Karpas-422 (cell line): Measurements from ENCODE around the gene USF2. TPM values are rescaled to one million over a fixed set of nuclear protein-coding genes. Genes with fewer than 3 reads are reported as not detected.

Experiments used
- DNase-seq: peaks from one replicate; pipeline ENCODE4 v3.0.0-alpha.2; 2015
- H2AFZ ChIP-seq: fragments of 200-600 bp; sonication (generic); 2 replicates; pipeline ENCODE4 v1.6.1; 2014; ENCODE audit warnings: antibody characterized with exemption, low read length, mixed read lengths
- H3K27ac ChIP-seq: fragments of 200-600 bp; sonication (generic); 2 replicates; pipeline ENCODE4 v1.5.1; 2014; ENCODE audit warnings: mild to moderate bottlenecking, low read length, moderate library complexity
- H3K27me3 ChIP-seq: fragments of 200-600 bp; sonication (generic); 2 replicates; pipeline ENCODE4 v1.6.1; 2014; ENCODE audit warnings: low read length, mixed read lengths
- H3K36me3 ChIP-seq: fragments of 200-600 bp; sonication (generic); 2 replicates; pipeline ENCODE4 v1.6.1; 2014; ENCODE audit warnings: low read length, mixed read lengths; ENCODE audit not compliant: insufficient read depth
- H3K4me1 ChIP-seq: fragments of 200-600 bp; sonication (generic); 2 replicates; pipeline ENCODE4 v1.6.1; 2014; ENCODE audit warnings: mild to moderate bottlenecking, low read length, mixed read lengths
- H3K4me2 ChIP-seq: fragments of 200-600 bp; sonication (generic); 2 replicates; pipeline ENCODE4 v1.6.1; 2014; ENCODE audit warnings: low read length, low read depth, mild to moderate bottlenecking; ENCODE audit not compliant: poor library complexity, severe bottlenecking
- H3K4me3 ChIP-seq: fragments of 200-600 bp; sonication (generic); 2 replicates; pipeline ENCODE4 v1.5.1; 2014; ENCODE audit warnings: mild to moderate bottlenecking, antibody characterized with exemption, low read length, mixed read lengths
- H3K79me2 ChIP-seq: fragments of 200-600 bp; sonication (generic); 2 replicates; pipeline ENCODE4 v1.6.1; 2014; ENCODE audit warnings: mild to moderate bottlenecking, low read length, mixed read lengths
- H3K9ac ChIP-seq: fragments of 200-600 bp; sonication (generic); 2 replicates; pipeline ENCODE4 v1.6.0; 2014; ENCODE audit warnings: low read length
- H3K9me2 ChIP-seq: fragments of 200-600 bp; sonication (generic), shearing (Covaris generic); replicated peaks from 2 replicates; pipeline ENCODE4 v1.6.0; 2014; ENCODE audit warnings: mild to moderate bottlenecking, low read length, moderate library complexity; ENCODE audit not compliant: insufficient read depth
- H3K9me3 ChIP-seq: fragments of 300-700, 200-600 bp; sonication (generic); 2 replicates; pipeline ENCODE4 v1.6.1; 2014; ENCODE audit warnings: low read length, mixed read lengths
- H4K20me1 ChIP-seq: fragments of 200-600 bp; sonication (generic); 2 replicates; pipeline ENCODE4 v1.6.1; 2014; ENCODE audit warnings: mild to moderate bottlenecking, antibody characterized with exemption, low read length, low read depth; ENCODE audit not compliant: insufficient read depth
- total RNA-seq: library from RNA; depleted of rRNA; stranded (reverse); fragments of >200 nt; shearing (Covaris generic); gene quantifications from 2 replicates; pipeline ENCODE4 v1.2.3, GENCODE V29; 2014; ENCODE audit warnings: low replicate concordance

USF2 gene
- total RNA-seq, 1 experiment from 2014 or later: 97.9 TPM

- Histone ChIP-seq H3K4me3 (no peak overlapping the region), H3K27ac (no peak overlapping the region), H3K79me2 (no peaks in the 10 kb centered on the region), H3K4me1 (no peaks in the 10 kb centered on the region; the same call in 1 of the 2 replicates), H3K4me2 (no peak overlapping the region), H3K27me3 (no peaks in the 10 kb centered on the region), H3K36me3 (no peaks in the 10 kb centered on the region), H2AFZ (no peak overlapping the region), H4K20me1 (no peaks in the 10 kb centered on the region), H3K9me3 (no peaks in the 10 kb centered on the region), H3K9ac (no peak overlapping the region), H3K9me2 (no peaks in the 10 kb centered on the region)
- no peak for DNase-seq
These were observed 19.5 kb upstream of the USF2 start for GRCh38 chr19:35249146-35249847.

GRCh38 chr19:35249848-35250711 lies 18.7 kb upstream of the USF2 start:
- Histone ChIP-seq H3K4me1 (no peaks in the 10 kb centered on the region; the same call in 1 of the 2 replicates), H2AFZ (no peak overlapping the region), H3K36me3 (no peaks in the 10 kb centered on the region), H3K9me2 (no peaks in the 10 kb centered on the region), H3K9me3 (no peaks in the 10 kb centered on the region), H3K79me2 (no peaks in the 10 kb centered on the region), H4K20me1 (no peaks in the 10 kb centered on the region), H3K4me2 (no peak overlapping the region), H3K9ac (no peak overlapping the region), H3K27ac (no peak overlapping the region), H3K27me3 (no peaks in the 10 kb centered on the region), H3K4me3 (no peak overlapping the region)
- no peak for DNase-seq

DNA sequence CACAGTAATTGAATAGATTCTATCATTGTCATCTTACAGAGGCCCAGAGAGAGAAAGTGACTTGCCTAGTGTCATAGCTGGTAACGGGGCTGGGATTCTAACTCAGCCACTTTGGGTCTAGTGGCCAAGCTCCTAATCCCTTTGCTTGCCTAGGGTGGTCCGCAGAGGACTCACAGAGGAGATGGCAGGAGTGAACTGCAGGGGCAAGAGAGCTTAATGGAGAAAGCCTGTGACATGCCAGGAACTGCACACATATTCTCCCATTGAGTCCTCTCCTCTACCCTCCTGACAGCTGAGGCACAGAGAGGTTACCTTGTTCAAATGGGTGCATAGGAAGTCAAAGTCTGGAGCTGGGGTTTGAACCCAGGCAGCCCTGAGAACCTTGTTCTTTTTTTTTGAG lies 17.3 kb upstream of the USF2 start:
- Histone ChIP-seq H3K4me1 (no peaks in the 10 kb centered on the region; the same call in 1 of the 2 replicates), H3K4me3 (no peak overlapping the region), H3K9me3 (no peaks in the 10 kb centered on the region), H3K27me3 (no peaks in the 10 kb centered on the region), H3K4me2 (no peak overlapping the region), H3K27ac (no peak overlapping the region), H3K79me2 (no peaks in the 10 kb centered on the region), H4K20me1 (no peaks in the 10 kb centered on the region), H3K36me3 (no peaks in the 10 kb centered on the region), H3K9me2 (no peaks in the 10 kb centered on the region), H3K9ac (no peak overlapping the region), H2AFZ (no peak overlapping the region)
- no peak for DNase-seq

- DNase-seq: no peak
- no peaks in the 10 kb centered on the region for H3K27me3 ChIP-seq
- no peaks in the 10 kb centered on the region for H3K9me2 ChIP-seq
- no peak overlapping the region for H3K9ac ChIP-seq
- H3K4me2 ChIP-seq: no peak overlapping the region
- no peaks in the 10 kb centered on the region for H3K9me3 ChIP-seq
- no peaks in the 10 kb centered on the region; the same call in 1 of the 2 replicates for H3K4me1 ChIP-seq
- H3K27ac ChIP-seq: no peak overlapping the region
- H4K20me1 ChIP-seq: no peaks in the 10 kb centered on the region
- H3K36me3 ChIP-seq: no peaks in the 10 kb centered on the region
- H3K79me2 ChIP-seq: no peaks in the 10 kb centered on the region
- H2AFZ ChIP-seq: no peak overlapping the region
- H3K4me3 ChIP-seq: no peak overlapping the region
These were observed 15.2 kb upstream of the USF2 start for GRCh38 chr19:35253316-35254286.

- Histone ChIP-seq H3K27ac (no peak overlapping the region), H3K36me3 (no peaks in the 10 kb centered on the region), H3K4me2 (no peak overlapping the region), H2AFZ (no peak overlapping the region), H3K79me2 (no peaks in the 10 kb centered on the region), H3K9me3 (no peaks in the 10 kb centered on the region), H3K27me3 (no peaks in the 10 kb centered on the region), H3K4me3 (no peak overlapping the region), H3K9me2 (no peaks in the 10 kb centered on the region), H4K20me1 (no peaks in the 10 kb centered on the region), H3K9ac (no peak overlapping the region), H3K4me1 (no peaks in the 10 kb centered on the region)
- no peak for DNase-seq
These were observed 14.1 kb upstream of the USF2 start for GRCh38 chr19:35254341-35255297.

- H3K36me3 ChIP-seq: no peaks in the 10 kb centered on the region
- no peaks in the 10 kb centered on the region for H3K9me2 ChIP-seq
- no peaks in the 10 kb centered on the region for H3K4me1 ChIP-seq
- no peak overlapping the region for H3K4me2 ChIP-seq
- H3K9ac ChIP-seq: no peak overlapping the region
- no peaks in the 10 kb centered on the region for H4K20me1 ChIP-seq
- H3K79me2 ChIP-seq: no peaks in the 10 kb centered on the region
- no peak for DNase-seq
- no peak overlapping the region for H2AFZ ChIP-seq
- no peak overlapping the region for H3K27ac ChIP-seq
- H3K4me3 ChIP-seq: no peak overlapping the region
- no peaks in the 10 kb centered on the region for H3K27me3 ChIP-seq
- H3K9me3 ChIP-seq: no peaks in the 10 kb centered on the region
These were observed 12.2 kb upstream of the USF2 start for GRCh38 chr19:35256566-35256965.

GRCh38 chr19:35257113-35257461 lies 11.7 kb upstream of the USF2 start:
- H3K27ac ChIP-seq: no peak overlapping the region
- no peaks in the 10 kb centered on the region for H3K9me2 ChIP-seq
- no peak overlapping the region for H3K9ac ChIP-seq
- H2AFZ ChIP-seq: no peak overlapping the region
- no peaks in the 10 kb centered on the region for H4K20me1 ChIP-seq
- no peak overlapping the region for H3K4me3 ChIP-seq
- no peak overlapping the region for H3K4me2 ChIP-seq
- DNase-seq: no peak
- no peaks in the 10 kb centered on the region for H3K27me3 ChIP-seq
- H3K9me3 ChIP-seq: no peaks in the 10 kb centered on the region
- H3K36me3 ChIP-seq: no peaks in the 10 kb centered on the region
- no peaks in the 10 kb centered on the region for H3K4me1 ChIP-seq
- no peaks in the 10 kb centered on the region for H3K79me2 ChIP-seq
